HEK293 (cell line): ENCODE measurements around the gene ARF4.

Experiments
- CTCF ChIA-PET: fragments of 350-600 bp; formaldehyde crosslinking; extraction: SDS; loops from one replicate; lab custom pipeline; 2021; ENCODE audit warnings: antibody characterized with exemption; lab: Yijun Ruan, JAX
- POLR2A ChIA-PET: fragments of 300-600 bp; formaldehyde crosslinking; extraction: SDS; loops from one replicate; lab custom pipeline; 2020; ENCODE audit warnings: antibody characterized with exemption, inconsistent platforms; lab: Yijun Ruan, JAX
- H3K27ac ChIP-seq: fragments of 200-500 bp; sonication (Bioruptor generic); 2 replicates; pipeline ENCODE4 v1.5.1; 2014; ENCODE audit warnings: low read depth, low read length, control low read depth, inconsistent platforms; ENCODE audit errors: extremely low read depth
- H3K36me3 ChIP-seq, 2 experiments: fragments of 200-500 bp in 1 of 2; sonication (Bioruptor generic) in 1 of 2; 1 replicate in 1 of 2; 2 replicates in 1 of 2; pipeline ENCODE4 v1.5.1; 2014 to 2017; ENCODE audit warnings: inconsistent platforms in 2 of 2, low read length in 2 of 2; ENCODE audit not compliant: control insufficient read depth in 2 of 2, insufficient read depth in 1 of 2
- H3K4me1 ChIP-seq: fragments of 200-500 bp; sonication (Bioruptor generic); 2 replicates; pipeline ENCODE4 v1.5.1; 2014; ENCODE audit warnings: mild to moderate bottlenecking, low read length, inconsistent platforms; ENCODE audit not compliant: control insufficient read depth, insufficient read depth
- H3K4me3 ChIP-seq: 2 replicates; pipeline ENCODE4 v1.5.1; 2011; ENCODE audit warnings: low read depth, mild to moderate bottlenecking, control low read depth, low read length, moderate library complexity
- H3K9me3 ChIP-seq: fragments of 200-500 bp; sonication (Bioruptor generic); 2 replicates; pipeline ENCODE4 v1.5.1; 2014; ENCODE audit warnings: low read depth, low read length, inconsistent platforms; ENCODE audit not compliant: control insufficient read depth, insufficient read depth
- KLF8 ChIP-seq: fragments of 450-650 bp; formaldehyde crosslinking; IDR thresholded peaks from 2 replicates; pipeline ENCODE4 v1.5.1; 2016; ENCODE audit warnings: missing biosample characterization, missing genetic modification characterization
- MZF1 ChIP-seq: fragments of 450-650 bp; formaldehyde crosslinking; IDR thresholded peaks from 2 replicates; pipeline ENCODE4 v1.5.1; 2017; ENCODE audit warnings: missing biosample characterization, missing genetic modification characterization, borderline replicate concordance
- TCF7L2 ChIP-seq: IDR thresholded peaks from 2 replicates; pipeline ENCODE4 v1.6.1; 2011; ENCODE audit warnings: low read depth, mild to moderate bottlenecking, inconsistent platforms, low read length, moderate library complexity, borderline replicate concordance
- ZNF10 ChIP-seq: fragments of 450-650 bp; formaldehyde crosslinking; IDR thresholded peaks from 2 replicates; pipeline ENCODE4 v1.5.1; 2017; ENCODE audit warnings: missing biosample characterization, missing genetic modification characterization
- ZNF132 ChIP-seq: fragments of 450-650 bp; formaldehyde crosslinking; IDR thresholded peaks from 2 replicates; pipeline ENCODE4 v1.5.1; 2017; ENCODE audit warnings: missing biosample characterization, missing genetic modification characterization, borderline replicate concordance
- ZNF155 ChIP-seq: fragments of 450-650 bp; formaldehyde crosslinking; IDR thresholded peaks from 2 replicates; pipeline ENCODE4 v1.5.1; 2016; ENCODE audit warnings: missing biosample characterization, missing genetic modification characterization
- ZNF211 ChIP-seq: fragments of 450-650 bp; formaldehyde crosslinking; IDR thresholded peaks from 2 replicates; pipeline ENCODE4 v1.5.1; 2016; ENCODE audit warnings: low read depth, missing biosample characterization, missing genetic modification characterization
- ZNF311 ChIP-seq: fragments of 450-650 bp; formaldehyde crosslinking; IDR thresholded peaks from 2 replicates; pipeline ENCODE4 v1.5.1; 2017; ENCODE audit warnings: missing biosample characterization, missing genetic modification characterization, borderline replicate concordance
- ZNF654 ChIP-seq: fragments of 450-650 bp; formaldehyde crosslinking; IDR thresholded peaks from 2 replicates; pipeline ENCODE4 v1.5.1; 2016; ENCODE audit warnings: low read depth, missing biosample characterization, missing genetic modification characterization
- ZNF677 ChIP-seq: fragments of 450-650 bp; IDR thresholded peaks from 2 replicates; pipeline ENCODE4 v1.5.0; 2018; ENCODE audit warnings: missing biosample characterization, mild to moderate bottlenecking, missing genetic modification characterization, moderate library complexity
- TF ChIP-seq, protein P1 (sequence below): fragments of 450-650 bp; formaldehyde crosslinking; IDR thresholded peaks from 2 replicates; pipeline ENCODE4 v1.5.1; 2016; ENCODE audit warnings: missing biosample characterization, missing genetic modification characterization, low read depth
- TF ChIP-seq, protein P2 (sequence below): fragments of 450-650 bp; formaldehyde crosslinking; IDR thresholded peaks from 2 replicates; pipeline ENCODE4 v1.5.1; 2016; ENCODE audit warnings: missing biosample characterization, missing genetic modification characterization, borderline replicate concordance
- TF ChIP-seq, protein P3 (sequence below): fragments of 450-650 bp; formaldehyde crosslinking; IDR thresholded peaks from 2 replicates; pipeline ENCODE4 v1.5.1; 2016; ENCODE audit warnings: missing biosample characterization, missing genetic modification characterization
- TF ChIP-seq, protein P4 (sequence below): fragments of 450-650 bp; formaldehyde crosslinking; IDR thresholded peaks from 2 replicates; pipeline ENCODE4 v1.5.1; 2017; ENCODE audit warnings: missing biosample characterization, missing genetic modification characterization
- TF ChIP-seq, protein P5 (sequence below): fragments of 450-650 bp; formaldehyde crosslinking; IDR thresholded peaks from 2 replicates; pipeline ENCODE4 v1.5.1; 2017; ENCODE audit warnings: missing biosample characterization, missing genetic modification characterization

ARF4 gene

DNA sequence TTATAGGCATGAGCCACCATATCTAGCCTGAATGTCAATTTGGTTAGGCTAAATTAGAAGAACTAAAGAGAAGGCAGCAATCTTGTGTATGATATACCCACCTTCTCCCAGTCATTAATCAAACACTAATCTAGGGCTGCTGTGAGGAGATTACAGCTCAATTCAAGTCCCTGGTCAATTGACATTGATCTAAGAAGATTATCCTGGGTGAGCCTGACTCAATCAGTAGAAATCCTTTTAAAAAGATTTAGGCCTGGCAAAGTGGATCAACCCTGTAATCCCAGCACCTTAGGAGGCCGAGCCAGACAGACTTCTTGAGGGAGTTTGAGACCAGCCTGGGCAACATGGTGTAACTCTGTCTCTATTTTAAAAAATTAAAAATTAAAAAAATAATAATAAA lies 50.5 kb downstream of the ARF4 start:
- ChIA-PET CTCF (no interaction called here), POLR2A (no interaction called here)
- Histone ChIP-seq H3K36me3 (no peaks in the 10 kb centered on the region; a peak in 1 of 3 replicates), H3K4me1 (peaks cover 3% of the 10 kb centered on the region; the same call in 1 of the 2 replicates), H3K4me3 (no peak overlapping the region), H3K27ac (no peak overlapping the region), H3K9me3 (no peaks in the 10 kb centered on the region)
- TF ChIP-seq, protein P1, sequence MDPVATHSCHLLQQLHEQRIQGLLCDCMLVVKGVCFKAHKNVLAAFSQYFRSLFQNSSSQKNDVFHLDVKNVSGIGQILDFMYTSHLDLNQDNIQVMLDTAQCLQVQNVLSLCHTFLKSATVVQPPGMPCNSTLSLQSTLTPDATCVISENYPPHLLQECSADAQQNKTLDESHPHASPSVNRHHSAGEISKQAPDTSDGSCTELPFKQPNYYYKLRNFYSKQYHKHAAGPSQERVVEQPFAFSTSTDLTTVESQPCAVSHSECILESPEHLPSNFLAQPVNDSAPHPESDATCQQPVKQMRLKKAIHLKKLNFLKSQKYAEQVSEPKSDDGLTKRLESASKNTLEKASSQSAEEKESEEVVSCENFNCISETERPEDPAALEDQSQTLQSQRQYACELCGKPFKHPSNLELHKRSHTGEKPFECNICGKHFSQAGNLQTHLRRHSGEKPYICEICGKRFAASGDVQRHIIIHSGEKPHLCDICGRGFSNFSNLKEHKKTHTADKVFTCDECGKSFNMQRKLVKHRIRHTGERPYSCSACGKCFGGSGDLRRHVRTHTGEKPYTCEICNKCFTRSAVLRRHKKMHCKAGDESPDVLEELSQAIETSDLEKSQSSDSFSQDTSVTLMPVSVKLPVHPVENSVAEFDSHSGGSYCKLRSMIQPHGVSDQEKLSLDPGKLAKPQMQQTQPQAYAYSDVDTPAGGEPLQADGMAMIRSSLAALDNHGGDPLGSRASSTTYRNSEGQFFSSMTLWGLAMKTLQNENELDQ: no peak
- TF ChIP-seq ZNF10 (tag by site-specific recombination) (peak; percentile 35; the same call in 1 of the 2 replicates), MZF1 (tag by site-specific recombination) (no peak)

DNA sequence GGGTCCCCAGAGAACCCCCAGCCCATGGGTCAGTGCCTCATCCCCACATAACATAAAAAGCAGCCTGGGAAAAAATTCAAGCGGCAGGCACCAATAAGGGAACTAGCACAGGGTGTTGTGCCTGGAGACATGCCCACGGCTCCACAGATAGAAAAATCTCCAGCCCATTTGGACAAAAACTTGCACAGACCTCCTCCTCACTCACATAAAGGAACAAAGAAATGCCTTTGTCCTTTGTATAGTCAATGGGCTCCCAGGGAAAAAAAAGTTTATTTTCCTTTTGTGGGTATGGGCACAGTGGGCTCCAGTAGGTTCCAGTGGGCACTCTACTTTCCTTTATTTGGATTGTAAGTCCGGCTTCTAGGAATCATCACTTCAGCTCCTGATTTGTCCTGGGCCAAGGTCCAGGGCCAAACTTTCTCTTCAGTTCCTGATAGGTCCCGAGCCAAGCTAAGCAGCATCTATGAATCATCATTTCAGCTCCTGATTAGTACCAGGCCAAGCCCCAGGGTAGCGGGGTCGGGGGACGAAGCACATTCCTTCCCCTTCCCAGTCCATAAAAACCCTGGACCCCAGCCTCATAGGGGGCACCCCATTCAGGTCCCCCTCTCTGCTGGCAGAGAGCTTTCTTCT lies 51.4 kb downstream of the ARF4 start:
- Histone ChIP-seq H3K36me3 (no peaks in the 10 kb centered on the region; a peak in 1 of 3 replicates), H3K4me1 (peaks cover 3% of the 10 kb centered on the region; the same call in 1 of the 2 replicates), H3K9me3 (no peaks in the 10 kb centered on the region), H3K4me3 (no peak overlapping the region), H3K27ac (no peak overlapping the region)
- ChIA-PET POLR2A (no interaction called here), CTCF (no interaction called here)
- TF ChIP-seq ZNF132 (no peak), ZNF311 (no peak)
- TF ChIP-seq, protein P2, sequence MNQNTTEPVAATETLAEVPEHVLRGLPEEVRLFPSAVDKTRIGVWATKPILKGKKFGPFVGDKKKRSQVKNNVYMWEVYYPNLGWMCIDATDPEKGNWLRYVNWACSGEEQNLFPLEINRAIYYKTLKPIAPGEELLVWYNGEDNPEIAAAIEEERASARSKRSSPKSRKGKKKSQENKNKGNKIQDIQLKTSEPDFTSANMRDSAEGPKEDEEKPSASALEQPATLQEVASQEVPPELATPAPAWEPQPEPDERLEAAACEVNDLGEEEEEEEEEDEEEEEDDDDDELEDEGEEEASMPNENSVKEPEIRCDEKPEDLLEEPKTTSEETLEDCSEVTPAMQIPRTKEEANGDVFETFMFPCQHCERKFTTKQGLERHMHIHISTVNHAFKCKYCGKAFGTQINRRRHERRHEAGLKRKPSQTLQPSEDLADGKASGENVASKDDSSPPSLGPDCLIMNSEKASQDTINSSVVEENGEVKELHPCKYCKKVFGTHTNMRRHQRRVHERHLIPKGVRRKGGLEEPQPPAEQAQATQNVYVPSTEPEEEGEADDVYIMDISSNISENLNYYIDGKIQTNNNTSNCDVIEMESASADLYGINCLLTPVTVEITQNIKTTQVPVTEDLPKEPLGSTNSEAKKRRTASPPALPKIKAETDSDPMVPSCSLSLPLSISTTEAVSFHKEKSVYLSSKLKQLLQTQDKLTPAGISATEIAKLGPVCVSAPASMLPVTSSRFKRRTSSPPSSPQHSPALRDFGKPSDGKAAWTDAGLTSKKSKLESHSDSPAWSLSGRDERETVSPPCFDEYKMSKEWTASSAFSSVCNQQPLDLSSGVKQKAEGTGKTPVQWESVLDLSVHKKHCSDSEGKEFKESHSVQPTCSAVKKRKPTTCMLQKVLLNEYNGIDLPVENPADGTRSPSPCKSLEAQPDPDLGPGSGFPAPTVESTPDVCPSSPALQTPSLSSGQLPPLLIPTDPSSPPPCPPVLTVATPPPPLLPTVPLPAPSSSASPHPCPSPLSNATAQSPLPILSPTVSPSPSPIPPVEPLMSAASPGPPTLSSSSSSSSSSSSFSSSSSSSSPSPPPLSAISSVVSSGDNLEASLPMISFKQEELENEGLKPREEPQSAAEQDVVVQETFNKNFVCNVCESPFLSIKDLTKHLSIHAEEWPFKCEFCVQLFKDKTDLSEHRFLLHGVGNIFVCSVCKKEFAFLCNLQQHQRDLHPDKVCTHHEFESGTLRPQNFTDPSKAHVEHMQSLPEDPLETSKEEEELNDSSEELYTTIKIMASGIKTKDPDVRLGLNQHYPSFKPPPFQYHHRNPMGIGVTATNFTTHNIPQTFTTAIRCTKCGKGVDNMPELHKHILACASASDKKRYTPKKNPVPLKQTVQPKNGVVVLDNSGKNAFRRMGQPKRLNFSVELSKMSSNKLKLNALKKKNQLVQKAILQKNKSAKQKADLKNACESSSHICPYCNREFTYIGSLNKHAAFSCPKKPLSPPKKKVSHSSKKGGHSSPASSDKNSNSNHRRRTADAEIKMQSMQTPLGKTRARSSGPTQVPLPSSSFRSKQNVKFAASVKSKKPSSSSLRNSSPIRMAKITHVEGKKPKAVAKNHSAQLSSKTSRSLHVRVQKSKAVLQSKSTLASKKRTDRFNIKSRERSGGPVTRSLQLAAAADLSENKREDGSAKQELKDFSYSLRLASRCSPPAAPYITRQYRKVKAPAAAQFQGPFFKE (tag by site-specific recombination): no peak

DNA sequence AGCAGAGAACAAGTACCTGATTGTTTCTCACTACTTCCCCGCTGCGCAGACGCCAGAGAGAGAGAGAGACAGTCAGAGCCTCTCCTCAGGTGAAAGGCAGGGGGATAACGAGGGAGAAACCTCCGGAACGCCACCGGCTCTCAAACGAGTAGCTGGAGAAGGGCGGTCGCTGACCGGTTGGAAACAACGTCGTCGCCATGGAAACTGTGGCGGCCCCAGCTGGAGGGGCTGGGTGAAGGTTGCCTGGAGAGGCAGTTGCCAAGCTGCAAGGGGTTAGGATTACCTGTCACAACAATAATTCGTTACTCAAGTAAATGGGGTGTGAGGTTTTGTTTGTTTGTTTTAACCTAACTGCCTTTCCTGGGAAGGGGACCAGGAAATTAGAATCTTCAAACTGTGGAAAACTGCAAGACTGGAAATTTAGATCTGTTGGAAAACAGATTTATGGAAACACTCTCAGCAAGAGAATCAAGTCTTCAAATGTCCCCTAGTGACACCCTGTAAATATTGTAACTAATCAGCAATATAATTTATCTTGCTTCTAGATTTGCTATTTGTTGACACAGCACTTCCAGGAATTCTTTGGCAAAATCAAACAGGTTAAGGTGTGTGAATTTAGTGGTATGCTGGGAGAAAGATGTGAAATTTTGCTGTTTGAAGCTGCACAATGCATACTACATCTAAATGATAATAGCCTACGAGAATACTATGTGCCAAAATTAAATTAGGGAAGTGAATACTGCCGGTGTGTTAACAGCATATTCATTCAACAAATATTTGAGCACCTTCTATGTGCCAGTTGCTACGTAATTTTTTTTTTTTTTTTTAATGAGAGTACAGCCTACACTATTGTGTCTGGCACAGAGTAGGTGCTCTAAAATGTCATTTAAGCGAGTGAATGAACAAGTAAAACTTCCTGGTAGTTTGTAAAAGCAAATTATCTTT lies 52.7 kb downstream of the ARF4 start, which contains the start of gene DNAH12:
DNAH12 (minus strand) TSS at position 164 of the 945 bp plus-strand sequence. CDS start 1,474 bp downstream, outside the sequence.
- CTCF ChIA-PET: no interaction called here
- Histone ChIP-seq H3K4me3 (peak within 1 kb of the TSS; percentile 29), H3K9me3 (no peaks in the 10 kb centered on the region), H3K27ac (no peak within 1 kb of the TSS), H3K36me3 (no peaks in the 10 kb centered on the region), H3K4me1 (peaks cover 3% of the 10 kb centered on the region; the same call in 1 of the 2 replicates)
- POLR2A ChIA-PET: interaction anchor here (1.1 kb wide), 1 partner anchor 11 kb away, joined by 4 read pairs; the partner anchor contains the start of gene PDE12
- TF ChIP-seq, protein P3, sequence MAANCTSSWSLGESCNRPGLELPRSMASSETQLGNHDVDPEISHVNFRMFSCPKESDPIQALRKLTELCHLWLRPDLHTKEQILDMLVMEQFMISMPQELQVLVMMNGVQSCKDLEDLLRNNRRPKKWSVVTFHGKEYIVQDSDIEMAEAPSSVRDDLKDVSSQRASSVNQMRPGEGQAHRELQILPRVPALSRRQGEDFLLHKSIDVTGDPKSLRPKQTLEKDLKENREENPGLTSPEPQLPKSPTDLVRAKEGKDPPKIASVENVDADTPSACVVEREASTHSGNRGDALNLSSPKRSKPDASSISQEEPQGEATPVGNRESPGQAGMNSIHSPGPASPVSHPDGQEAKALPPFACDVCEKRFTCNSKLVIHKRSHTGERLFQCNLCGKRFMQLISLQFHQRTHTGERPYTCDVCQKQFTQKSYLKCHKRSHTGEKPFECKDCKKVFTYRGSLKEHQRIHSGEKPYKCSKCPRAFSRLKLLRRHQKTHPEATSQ (tag by site-specific recombination): no peak
- TF ChIP-seq ZNF211: no peak
- no peak for TF ChIP-seq ZNF155 (tag by site-specific recombination)
- TF ChIP-seq, protein P4, sequence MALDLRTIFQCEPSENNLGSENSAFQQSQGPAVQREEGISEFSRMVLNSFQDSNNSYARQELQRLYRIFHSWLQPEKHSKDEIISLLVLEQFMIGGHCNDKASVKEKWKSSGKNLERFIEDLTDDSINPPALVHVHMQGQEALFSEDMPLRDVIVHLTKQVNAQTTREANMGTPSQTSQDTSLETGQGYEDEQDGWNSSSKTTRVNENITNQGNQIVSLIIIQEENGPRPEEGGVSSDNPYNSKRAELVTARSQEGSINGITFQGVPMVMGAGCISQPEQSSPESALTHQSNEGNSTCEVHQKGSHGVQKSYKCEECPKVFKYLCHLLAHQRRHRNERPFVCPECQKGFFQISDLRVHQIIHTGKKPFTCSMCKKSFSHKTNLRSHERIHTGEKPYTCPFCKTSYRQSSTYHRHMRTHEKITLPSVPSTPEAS (tag by site-specific recombination): no peak
- no peak for TF ChIP-seq TCF7L2
- no peak for TF ChIP-seq ZNF311
- TF ChIP-seq, protein P5, sequence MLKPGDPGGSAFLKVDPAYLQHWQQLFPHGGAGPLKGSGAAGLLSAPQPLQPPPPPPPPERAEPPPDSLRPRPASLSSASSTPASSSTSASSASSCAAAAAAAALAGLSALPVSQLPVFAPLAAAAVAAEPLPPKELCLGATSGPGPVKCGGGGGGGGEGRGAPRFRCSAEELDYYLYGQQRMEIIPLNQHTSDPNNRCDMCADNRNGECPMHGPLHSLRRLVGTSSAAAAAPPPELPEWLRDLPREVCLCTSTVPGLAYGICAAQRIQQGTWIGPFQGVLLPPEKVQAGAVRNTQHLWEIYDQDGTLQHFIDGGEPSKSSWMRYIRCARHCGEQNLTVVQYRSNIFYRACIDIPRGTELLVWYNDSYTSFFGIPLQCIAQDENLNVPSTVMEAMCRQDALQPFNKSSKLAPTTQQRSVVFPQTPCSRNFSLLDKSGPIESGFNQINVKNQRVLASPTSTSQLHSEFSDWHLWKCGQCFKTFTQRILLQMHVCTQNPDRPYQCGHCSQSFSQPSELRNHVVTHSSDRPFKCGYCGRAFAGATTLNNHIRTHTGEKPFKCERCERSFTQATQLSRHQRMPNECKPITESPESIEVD (tag by site-specific recombination): peak; percentile 73
- no peak for TF ChIP-seq ZNF654
- no peak for TF ChIP-seq ZNF677 (tag by site-specific recombination)
- TF ChIP-seq KLF8 (tag by site-specific recombination): no peak
